GM13976 (cell line): Measurements from ENCODE around the gene TGFBRAP1.
"Not testable (repeated sequence)": the region's sequence is repeated elsewhere in the genome, so short reads cannot be mapped to it uniquely, and the experiment has no call there.

Experiments
- DNase-seq: peaks from one replicate; pipeline ENCODE4 v3.0.0; 2012; ENCODE audit warnings: low spot score
- in situ Hi-C: fragments of 300-500 bp; cut with MboI; formaldehyde crosslinking; loops from one replicate; pipeline ENCODE4 v1.12.0; 2022; ENCODE audit warnings: low sequenced_read_pairs, mixed read lengths, inconsistent platforms; ENCODE audit not compliant: unreplicated experiment
- TF ChIP-seq, protein P1 (sequence below): IDR thresholded peaks from 2 replicates; pipeline ENCODE4 v1.5.1; 2012; ENCODE audit warnings: borderline replicate concordance, mild to moderate bottlenecking; ENCODE audit not compliant: insufficient read depth; ENCODE audit errors: extremely low read depth, missing control alignments, control extremely low read depth

TGFBRAP1 gene

DNA sequence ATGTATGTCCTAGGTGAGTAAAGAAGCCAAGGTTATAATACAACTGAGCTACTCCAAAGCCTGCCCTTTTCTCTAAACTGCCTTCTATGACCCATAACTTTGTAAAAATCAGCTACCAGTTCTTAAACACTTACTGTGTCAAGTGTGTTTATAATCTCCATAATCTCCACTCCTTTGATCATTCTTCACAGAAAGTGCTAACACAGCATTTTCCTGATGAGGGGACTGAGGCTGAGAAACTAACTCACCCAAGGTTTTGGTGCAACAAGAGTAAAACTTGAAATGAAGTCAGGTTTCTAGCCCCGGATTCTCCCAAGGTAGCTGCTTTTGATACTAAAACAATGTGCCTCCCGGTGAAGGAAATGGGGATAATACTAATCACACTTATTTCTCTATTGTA lies 5.9 kb upstream of the TGFBRAP1 start:
- TF ChIP-seq, protein P1, sequence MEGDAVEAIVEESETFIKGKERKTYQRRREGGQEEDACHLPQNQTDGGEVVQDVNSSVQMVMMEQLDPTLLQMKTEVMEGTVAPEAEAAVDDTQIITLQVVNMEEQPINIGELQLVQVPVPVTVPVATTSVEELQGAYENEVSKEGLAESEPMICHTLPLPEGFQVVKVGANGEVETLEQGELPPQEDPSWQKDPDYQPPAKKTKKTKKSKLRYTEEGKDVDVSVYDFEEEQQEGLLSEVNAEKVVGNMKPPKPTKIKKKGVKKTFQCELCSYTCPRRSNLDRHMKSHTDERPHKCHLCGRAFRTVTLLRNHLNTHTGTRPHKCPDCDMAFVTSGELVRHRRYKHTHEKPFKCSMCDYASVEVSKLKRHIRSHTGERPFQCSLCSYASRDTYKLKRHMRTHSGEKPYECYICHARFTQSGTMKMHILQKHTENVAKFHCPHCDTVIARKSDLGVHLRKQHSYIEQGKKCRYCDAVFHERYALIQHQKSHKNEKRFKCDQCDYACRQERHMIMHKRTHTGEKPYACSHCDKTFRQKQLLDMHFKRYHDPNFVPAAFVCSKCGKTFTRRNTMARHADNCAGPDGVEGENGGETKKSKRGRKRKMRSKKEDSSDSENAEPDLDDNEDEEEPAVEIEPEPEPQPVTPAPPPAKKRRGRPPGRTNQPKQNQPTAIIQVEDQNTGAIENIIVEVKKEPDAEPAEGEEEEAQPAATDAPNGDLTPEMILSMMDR = no peak
- no peak for DNase-seq
- in situ Hi-C loops = no loop called here

DNA sequence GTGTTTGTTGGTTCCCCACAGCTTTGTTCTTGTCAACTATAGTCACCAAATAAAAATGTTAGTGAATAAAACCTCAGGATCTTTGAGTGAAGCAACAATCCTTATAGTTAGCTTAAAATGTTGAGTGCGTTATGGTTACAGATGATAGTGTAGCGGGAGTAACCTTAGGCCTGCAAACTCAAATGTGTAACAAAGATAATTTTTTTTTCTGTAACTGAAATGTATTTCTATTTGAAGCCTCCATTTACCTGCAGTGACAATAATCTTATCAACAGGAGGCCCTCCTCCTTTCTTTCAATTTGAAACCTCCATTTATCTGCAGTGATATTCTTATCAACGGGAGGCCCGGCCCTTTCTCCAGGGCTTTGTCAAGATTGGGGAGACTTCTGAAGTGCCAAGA lies 4.7 kb upstream of the TGFBRAP1 start:
- DNase-seq = no peak

GRCh38 chr2:105330681-105331375 lies 1.3 kb upstream of the TGFBRAP1 start:
- DNase-seq = no peak
- TF ChIP-seq, protein P1 = no peak
- in situ Hi-C loops = no loop called here

More for the DNA sequence above, 4.7 kb upstream of the TGFBRAP1 start:
- TF ChIP-seq, protein P1 = no peak
- in situ Hi-C loops = no loop called here

DNA sequence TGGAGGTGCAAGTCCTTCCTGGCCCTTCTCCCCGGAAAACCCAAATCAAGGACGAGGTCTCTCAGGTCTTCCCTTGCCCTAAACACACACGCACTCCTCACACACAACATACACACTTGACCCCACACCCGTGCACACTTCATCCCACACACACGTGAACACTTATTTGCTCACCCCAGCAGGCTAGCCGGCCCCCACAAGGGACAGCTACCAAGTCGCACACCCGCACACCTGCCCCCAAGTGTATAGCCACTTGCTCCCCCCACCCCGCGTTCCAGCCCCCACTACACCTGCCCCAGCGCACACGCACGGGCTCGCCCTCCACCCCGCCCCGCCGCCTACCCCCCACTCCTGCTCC lies 359 bp downstream of the TGFBRAP1 start:
- peak; percentile 38 for DNase-seq
- TF ChIP-seq, protein P1 = no peak
- in situ Hi-C loops = no loop called here

GRCh38 chr2:105328281-105329196 lies 996 bp downstream of the TGFBRAP1 start:
- peak; percentile 40 for DNase-seq
- TF ChIP-seq, protein P1 = no peak
- in situ Hi-C loops = no loop called here

- no peak for DNase-seq
- TF ChIP-seq, protein P1 = no peak
- in situ Hi-C loops = no loop called here
Observed at GRCh38 chr2:105327690-105328089, 1.8 kb downstream of the TGFBRAP1 start.

DNA sequence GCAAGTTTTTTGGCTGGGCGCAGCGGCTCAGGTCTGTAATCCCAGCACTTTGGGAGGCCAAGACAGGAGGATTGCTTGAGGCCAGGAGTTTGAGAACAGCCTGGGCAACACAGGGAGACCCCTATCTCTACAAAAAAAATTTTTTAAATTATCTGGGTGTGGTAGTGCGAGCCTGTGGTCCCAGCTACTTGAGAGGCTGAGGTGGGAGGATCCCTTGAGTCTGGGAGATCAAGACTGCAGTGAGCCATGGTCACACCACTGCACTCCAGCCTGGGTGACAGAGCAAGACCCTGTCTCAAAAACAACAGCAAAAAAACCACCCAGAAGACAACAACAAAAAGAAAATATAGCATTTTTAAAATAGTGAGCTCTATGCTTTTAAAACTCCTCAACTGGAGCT lies 2.3 kb downstream of the TGFBRAP1 start:
- DNase-seq, in situ Hi-C loops: not testable (repeated sequence)
